ENCODE data around the gene NATD1. TPM values are rescaled to one million over a fixed set of nuclear protein-coding genes. Genes with fewer than 3 reads are reported as not detected.

NATD1 gene, protein sequence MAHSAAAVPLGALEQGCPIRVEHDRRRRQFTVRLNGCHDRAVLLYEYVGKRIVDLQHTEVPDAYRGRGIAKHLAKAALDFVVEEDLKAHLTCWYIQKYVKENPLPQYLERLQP
- 10 to 100 TPM in 1 of 2 donors, 1 to 10 TPM in 1; 7.2 to 13.4 TPM for total RNA-seq
- 1 to 10 TPM; 3.6 to 6.2 TPM for polyA plus RNA-seq
- long read RNA-seq, donor 1, partial matches to known transcripts, result 0 of 24 reads
- long read RNA-seq, donor 1, other reads (novel, unspliced or antisense), result 24 of 24 reads
- long read RNA-seq, donor 2, full-length matches to known transcripts, result 2 of 18 reads
- long read RNA-seq, donor 2, partial matches to known transcripts, result 0 of 18 reads
- long read RNA-seq, donor 2, other reads (novel, unspliced or antisense), result 16 of 18 reads

DNA sequence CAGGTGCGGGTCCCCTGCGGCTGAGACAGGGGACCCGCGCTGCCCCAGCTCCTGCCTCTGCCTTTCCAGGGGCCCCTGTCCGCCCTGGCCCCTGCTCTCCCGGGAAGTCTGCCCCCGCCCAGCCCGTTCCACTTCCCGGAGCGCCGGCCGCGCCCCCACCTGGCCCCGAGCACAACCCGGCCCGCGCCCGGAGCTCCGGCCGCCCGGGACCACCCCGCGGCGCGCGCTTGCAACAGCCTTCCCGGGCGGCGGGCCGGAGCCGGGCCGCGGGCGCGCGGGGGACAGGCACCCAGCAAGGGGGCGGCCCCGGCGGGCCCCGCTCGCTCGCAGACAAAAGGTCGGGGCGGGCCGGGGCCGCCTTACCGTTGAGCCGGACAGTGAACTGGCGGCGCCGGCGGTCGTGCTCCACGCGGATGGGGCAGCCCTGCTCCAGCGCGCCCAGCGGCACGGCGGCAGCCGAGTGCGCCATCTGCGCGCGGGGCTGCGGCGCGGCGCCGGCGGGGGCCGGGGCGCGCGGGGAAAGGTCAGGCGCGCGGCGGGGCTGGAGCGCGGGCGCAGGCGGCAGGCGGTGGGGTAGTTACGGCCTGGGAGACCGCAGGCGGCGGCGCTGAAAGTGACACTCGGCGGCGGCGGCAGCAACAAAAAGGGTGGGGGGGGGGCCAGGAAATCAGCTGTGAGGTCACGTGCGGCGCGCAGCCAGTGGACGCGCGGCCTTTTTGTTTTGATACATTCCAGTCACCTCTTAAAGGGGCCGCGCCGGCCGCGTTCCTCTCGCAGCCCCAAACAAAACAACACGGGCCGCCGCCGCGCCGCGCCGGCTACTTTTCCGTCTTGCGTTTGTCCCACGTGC is at the start of gene NATD1:
Gene NATD1, minus strand, starts transcription at position 615 of the 850 bp plus-strand sequence. Its CDS starts 146 bp downstream, at position 469.
- peak; percentile 94 for DNase-seq
- Histone ChIP-seq H3K36me3 (ENCODE audit: control insufficient read depth in 1 of 2, insufficient read depth in 2 of 2, low read length in 1 of 2) (no peaks in the 10 kb centered on the region), H3K27me3 (ENCODE audit: control insufficient read depth in 1 of 2, insufficient read depth in 2 of 2, low read length in 1 of 2) (no peaks in the 10 kb centered on the region), H3K4me3 (ENCODE audit: low read length in 2 of 2) (peak within 1 kb of the TSS; percentile 86 to 95), H3K4me1 (ENCODE audit: control insufficient read depth in 1 of 2, insufficient read depth in 2 of 2, low read length in 2 of 2) (peaks cover 0 to 3% of the 10 kb centered on the region in 2 donors), H3K27ac (ENCODE audit: low read depth in 1 of 2, low read length in 2 of 2) (peak within 1 kb of the TSS in 1 of 2 donors; percentile 72), H3K9me3 (ENCODE audit: control insufficient read depth, low read length) (no peaks in the 10 kb centered on the region)
- intact Hi-C loops (cut with DNase I), result loop anchor here (1.0 to 10.0 kb wide), 5 partner anchors 22 to 208 kb away; partner anchors contain the start of genes TMEM11 (in 2 of the 2), DHRS7B (in 1 of the 2) and USP22 (in 1 of the 2)
- WGBS, 2 donors, result 0 to 1% methylated on average over 54 to 117 of the region's 117 CpGs
- peak; percentile 81 for ATAC-seq (ENCODE audit: low FRiP score)

GRCh38 chr17:21301593-21302550 is 48.7 kb upstream of the NATD1 start:
- H3K4me1 ChIP-seq (ENCODE audit: control insufficient read depth in 1 of 2, insufficient read depth in 2 of 2, low read length in 2 of 2), result no peaks in the 10 kb centered on the region
- H3K27ac ChIP-seq (ENCODE audit: low read depth in 1 of 2, low read length in 2 of 2), result no peak overlapping the region
- H3K9me3 ChIP-seq (ENCODE audit: control insufficient read depth, low read length), result no peaks in the 10 kb centered on the region
- ATAC-seq (ENCODE audit: low FRiP score) (no peak), DNase-seq (peak in 1 of 2 donors; percentile 46)
- H3K27me3 ChIP-seq (ENCODE audit: control insufficient read depth in 1 of 2, insufficient read depth in 2 of 2, low read length in 1 of 2), result no peaks in the 10 kb centered on the region
- no peak overlapping the region for H3K4me3 ChIP-seq (ENCODE audit: low read length in 2 of 2)
- 71 to 72% methylated on average over 19 of the region's 19 CpGs for WGBS, 2 donors
- intact Hi-C loops (cut with DNase I), result loop anchor here in 1 of 2 donors (5.0 kb wide), 1 partner anchor 465 kb away; no protein-coding TSS in a partner anchor
- H3K36me3 ChIP-seq (ENCODE audit: control insufficient read depth in 1 of 2, insufficient read depth in 2 of 2, low read length in 1 of 2), result peaks cover 0 to 2% of the 10 kb centered on the region in 2 donors

DNA sequence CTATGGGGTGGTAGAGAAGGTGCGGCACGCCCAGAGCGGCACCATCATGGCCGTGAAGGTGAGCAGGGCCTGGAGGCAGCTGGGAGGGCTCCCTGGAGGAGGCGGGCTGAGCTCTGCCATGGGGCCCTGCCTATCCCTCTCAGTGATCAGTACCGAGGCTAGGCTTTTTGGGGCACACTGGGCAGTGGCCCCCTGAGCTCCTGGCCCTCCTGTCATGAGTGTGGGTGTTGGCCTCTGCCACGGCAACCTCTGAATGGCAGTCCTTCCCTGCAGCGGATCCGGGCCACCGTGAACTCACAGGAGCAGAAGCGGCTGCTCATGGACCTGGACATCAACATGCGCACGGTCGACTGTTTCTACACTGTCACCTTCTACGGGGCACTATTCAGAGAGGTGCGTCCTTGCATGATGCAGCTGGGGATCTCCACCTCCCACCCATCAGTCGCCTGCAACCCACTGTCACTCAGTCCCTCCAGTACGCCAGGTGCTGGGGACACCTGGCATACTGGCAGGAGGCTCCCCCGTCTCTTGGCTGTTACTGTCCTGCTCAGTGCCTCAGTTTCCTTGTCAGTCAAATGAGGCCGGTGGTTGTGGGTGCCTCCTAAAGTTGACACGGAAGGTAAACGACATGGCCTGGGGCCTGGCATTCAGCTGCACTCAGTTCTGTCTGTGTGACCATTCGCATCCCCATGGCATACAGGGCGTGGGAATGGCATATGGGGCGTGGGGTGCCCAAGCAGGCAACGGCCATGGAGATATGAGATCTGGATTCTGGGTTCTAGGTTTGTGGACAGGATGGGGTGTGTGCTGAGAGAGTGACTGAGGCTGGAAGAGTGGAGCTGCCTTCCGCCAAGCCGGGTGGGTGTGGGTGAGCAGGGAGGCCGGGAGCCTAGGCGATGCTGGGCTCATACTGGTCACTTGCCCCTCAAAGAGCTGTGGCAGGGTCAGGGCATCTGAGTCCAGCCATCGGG is 47.7 kb upstream of the NATD1 start:
- WGBS, 2 donors, result 70 to 73% methylated on average over 31 of the region's 31 CpGs
- DNase-seq, result no peak
- Histone ChIP-seq H3K36me3 (ENCODE audit: control insufficient read depth in 1 of 2, insufficient read depth in 2 of 2, low read length in 1 of 2) (peaks cover 0 to 2% of the 10 kb centered on the region in 2 donors), H3K4me1 (ENCODE audit: control insufficient read depth in 1 of 2, insufficient read depth in 2 of 2, low read length in 2 of 2) (no peaks in the 10 kb centered on the region), H3K4me3 (ENCODE audit: low read length in 2 of 2) (no peak overlapping the region), H3K27me3 (ENCODE audit: control insufficient read depth in 1 of 2, insufficient read depth in 2 of 2, low read length in 1 of 2) (no peaks in the 10 kb centered on the region), H3K9me3 (ENCODE audit: control insufficient read depth, low read length) (no peaks in the 10 kb centered on the region), H3K27ac (ENCODE audit: low read depth in 1 of 2, low read length in 2 of 2) (no peak overlapping the region)
- no peak for ATAC-seq (ENCODE audit: low FRiP score)
- intact Hi-C loops (cut with DNase I), result loop anchor here in 1 of 2 donors (5.0 kb wide), 1 partner anchor 466 kb away; no protein-coding TSS in a partner anchor

DNA sequence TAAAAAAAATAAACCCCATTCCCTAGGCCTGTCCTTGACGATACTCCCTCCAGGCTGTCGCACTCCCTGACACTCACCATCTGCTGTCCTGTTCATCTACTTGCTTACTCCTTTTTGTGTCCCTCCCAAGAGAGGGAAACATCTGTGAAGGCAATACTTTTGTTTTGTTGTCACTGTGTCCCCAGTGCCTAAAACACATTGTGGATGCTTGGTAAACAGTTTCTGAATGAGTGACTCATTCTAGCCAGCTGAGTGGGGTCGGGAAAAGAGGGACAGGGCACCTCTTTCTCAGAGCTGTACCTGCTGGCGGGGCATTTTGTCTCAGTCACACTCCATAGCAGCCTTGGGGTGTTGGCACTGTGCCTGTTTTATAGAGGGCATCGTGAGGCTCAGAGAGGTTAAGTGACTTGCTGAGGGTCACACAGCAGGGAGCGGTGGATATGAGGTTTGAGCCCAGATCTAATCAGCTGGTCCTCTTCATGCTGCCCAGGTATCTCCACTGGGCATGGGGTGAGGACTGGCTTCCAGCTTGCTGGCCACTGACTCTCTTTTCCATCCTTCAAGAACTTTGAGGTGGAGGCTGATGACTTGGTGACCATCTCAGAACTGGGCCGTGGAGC is 46.9 kb upstream of the NATD1 start:
- no peak for ATAC-seq (ENCODE audit: low FRiP score)
- no peak for DNase-seq
- intact Hi-C loops (cut with DNase I), result loop anchor here in 1 of 2 donors (5.0 kb wide), 1 partner anchor 467 kb away; no protein-coding TSS in a partner anchor
- H3K27ac ChIP-seq (ENCODE audit: low read depth in 1 of 2, low read length in 2 of 2), result no peak overlapping the region
- H3K36me3 ChIP-seq (ENCODE audit: control insufficient read depth in 1 of 2, insufficient read depth in 2 of 2, low read length in 1 of 2), result peaks cover 0 to 2% of the 10 kb centered on the region in 2 donors
- no peaks in the 10 kb centered on the region for H3K27me3 ChIP-seq (ENCODE audit: control insufficient read depth in 1 of 2, insufficient read depth in 2 of 2, low read length in 1 of 2)
- no peak overlapping the region for H3K4me3 ChIP-seq (ENCODE audit: low read length in 2 of 2)
- no peaks in the 10 kb centered on the region for H3K4me1 ChIP-seq (ENCODE audit: control insufficient read depth in 1 of 2, insufficient read depth in 2 of 2, low read length in 2 of 2)
- no peaks in the 10 kb centered on the region for H3K9me3 ChIP-seq (ENCODE audit: control insufficient read depth, low read length)
- 60 to 64% methylated on average over 7 of the region's 7 CpGs for WGBS, 2 donors

GRCh38 chr17:21298983-21299519 is 45.8 kb upstream of the NATD1 start:
- 56 to 72% methylated on average over 13 of the region's 13 CpGs for WGBS, 2 donors
- no peak overlapping the region for H3K4me3 ChIP-seq (ENCODE audit: low read length in 2 of 2)
- no peaks in the 10 kb centered on the region for H3K27me3 ChIP-seq (ENCODE audit: control insufficient read depth in 1 of 2, insufficient read depth in 2 of 2, low read length in 1 of 2)
- intact Hi-C loops (cut with DNase I), result no loop called here
- ATAC-seq (ENCODE audit: low FRiP score) (no peak), DNase-seq (no peak)
- no peaks in the 10 kb centered on the region for H3K4me1 ChIP-seq (ENCODE audit: control insufficient read depth in 1 of 2, insufficient read depth in 2 of 2, low read length in 2 of 2)
- peaks cover 0 to 2% of the 10 kb centered on the region in 2 donors for H3K36me3 ChIP-seq (ENCODE audit: control insufficient read depth in 1 of 2, insufficient read depth in 2 of 2, low read length in 1 of 2)
- H3K9me3 ChIP-seq (ENCODE audit: control insufficient read depth, low read length), result no peaks in the 10 kb centered on the region
- no peak overlapping the region for H3K27ac ChIP-seq (ENCODE audit: low read depth in 1 of 2, low read length in 2 of 2)

- intact Hi-C loops (cut with DNase I), result no loop called here
- Histone ChIP-seq H3K36me3 (ENCODE audit: control insufficient read depth in 1 of 2, insufficient read depth in 2 of 2, low read length in 1 of 2) (peaks cover 0 to 2% of the 10 kb centered on the region in 2 donors), H3K9me3 (ENCODE audit: control insufficient read depth, low read length) (no peaks in the 10 kb centered on the region), H3K4me3 (ENCODE audit: low read length in 2 of 2) (no peak overlapping the region), H3K27me3 (ENCODE audit: control insufficient read depth in 1 of 2, insufficient read depth in 2 of 2, low read length in 1 of 2) (no peaks in the 10 kb centered on the region), H3K4me1 (ENCODE audit: control insufficient read depth in 1 of 2, insufficient read depth in 2 of 2, low read length in 2 of 2) (no peaks in the 10 kb centered on the region), H3K27ac (ENCODE audit: low read depth in 1 of 2, low read length in 2 of 2) (no peak overlapping the region)
- ATAC-seq (ENCODE audit: low FRiP score) (no peak), DNase-seq (no peak)
- 72 to 76% methylated on average over 22 of the region's 22 CpGs for WGBS, 2 donors
Measured at GRCh38 chr17:21298056-21298982, 45.1 kb upstream of the NATD1 start.

All from aorta (tissue), 5 donors.